ENCODE data around the gene AMMECR1L.

GRCh38 chr2:127834951-127835350, 50.8 kb downstream of the AMMECR1L start:
- TF ChIP-seq POLR2AphosphoS5 (IDR thresholded peaks at IDR 0.05), result no peak
- no peak for TF ChIP-seq POLR2A (IDR thresholded peaks at IDR 0.05)
- TF ChIP-seq CTCF (IDR thresholded peaks at IDR 0.05), result no peak
- no peak for TF ChIP-seq EP300 (IDR thresholded peaks at IDR 0.05)
